ENCODE data around the gene GLI3. TPM values are rescaled to one million over a fixed set of nuclear protein-coding genes. Genes with fewer than 3 reads are reported as not detected.

GLI3 gene
- total and polyA plus RNA-seq, 2 of the 8 experiments (the other 6 are each of a cell fraction or from before 2014, with no cell fraction given), result 8.0 to 31.1 TPM

- TF ChIP-seq CHD7 (IDR thresholded peaks at IDR 0.05; ENCODE audit: insufficient replicate concordance, low read length), result no peak
- TF ChIP-seq HDAC6 (IDR thresholded peaks at IDR 0.05; ENCODE audit: low read depth, low read length), result no peak
- TF ChIP-seq CEBPB (IDR thresholded peaks at IDR 0.05; ENCODE audit: low read depth, low read length), result no peak
- no peak for TF ChIP-seq SIX5 (IDR thresholded peaks at IDR 0.05; ENCODE audit: low read depth, low read length)
- TF ChIP-seq NANOG (IDR thresholded peaks at IDR 0.05; ENCODE audit: insufficient read depth, low read depth, low read length, poor library complexity, severe bottlenecking), result no peak
- TF ChIP-seq ATF2 (IDR thresholded peaks at IDR 0.05; ENCODE audit: low read length), result no peak
- no peak for TF ChIP-seq CHD1 (IDR thresholded peaks at IDR 0.05; ENCODE audit: low read depth, low read length)
- no peak for TF ChIP-seq EGR1 (IDR thresholded peaks at IDR 0.05; ENCODE audit: borderline replicate concordance, low read depth, low read length)
These were observed 2.3 kb downstream of the GLI3 start (continued) for GRCh38 chr7:42234736-42235135.
